ENCODE results near the gene CCDC190.

DNA sequence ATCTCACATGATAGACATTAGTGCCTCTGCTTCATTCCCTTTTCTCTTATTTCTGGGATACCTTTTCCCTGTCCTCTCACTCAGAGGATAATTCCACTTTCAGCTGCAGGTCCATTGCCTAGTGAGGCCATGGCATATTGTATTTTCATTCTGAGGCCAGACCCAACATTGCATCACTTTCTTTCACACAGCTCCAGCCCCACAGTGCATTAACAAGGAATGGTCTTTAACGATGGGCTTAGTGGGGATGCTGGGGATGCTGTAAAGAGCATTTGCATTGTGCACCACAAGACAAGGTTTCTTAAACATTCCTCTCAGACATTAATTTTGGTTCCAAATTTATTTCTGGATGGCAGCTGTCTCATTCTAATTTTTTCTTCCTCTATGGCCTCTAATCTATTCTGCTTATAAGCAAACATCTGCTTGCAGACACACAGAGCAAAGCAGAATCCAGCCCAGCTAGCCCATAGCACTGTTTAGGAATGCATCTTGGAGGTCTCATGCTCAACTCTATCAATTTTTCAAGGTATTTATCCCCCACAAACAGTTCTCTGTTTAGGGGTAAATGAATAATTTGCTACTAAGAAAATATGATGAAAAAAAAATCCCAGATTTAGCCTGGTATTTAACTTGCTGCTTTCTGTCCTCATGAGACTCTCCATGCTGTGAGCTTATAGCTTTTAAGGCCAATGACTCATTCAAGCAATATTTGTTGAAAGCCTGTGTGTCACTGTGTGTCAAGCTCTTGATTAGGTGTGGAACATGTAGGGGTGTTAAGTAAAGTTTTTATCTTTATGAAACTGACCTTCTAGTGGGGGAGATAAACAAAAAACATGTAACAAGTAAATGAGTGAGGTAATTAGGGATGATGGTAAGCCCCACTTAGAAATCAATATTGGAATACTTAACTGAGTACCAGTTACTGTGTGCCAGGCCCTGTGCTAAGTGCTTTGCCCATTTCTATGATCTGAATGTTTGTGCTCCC is 44.5 kb upstream of the CCDC190 start:
- TF ChIP-seq, protein P1, sequence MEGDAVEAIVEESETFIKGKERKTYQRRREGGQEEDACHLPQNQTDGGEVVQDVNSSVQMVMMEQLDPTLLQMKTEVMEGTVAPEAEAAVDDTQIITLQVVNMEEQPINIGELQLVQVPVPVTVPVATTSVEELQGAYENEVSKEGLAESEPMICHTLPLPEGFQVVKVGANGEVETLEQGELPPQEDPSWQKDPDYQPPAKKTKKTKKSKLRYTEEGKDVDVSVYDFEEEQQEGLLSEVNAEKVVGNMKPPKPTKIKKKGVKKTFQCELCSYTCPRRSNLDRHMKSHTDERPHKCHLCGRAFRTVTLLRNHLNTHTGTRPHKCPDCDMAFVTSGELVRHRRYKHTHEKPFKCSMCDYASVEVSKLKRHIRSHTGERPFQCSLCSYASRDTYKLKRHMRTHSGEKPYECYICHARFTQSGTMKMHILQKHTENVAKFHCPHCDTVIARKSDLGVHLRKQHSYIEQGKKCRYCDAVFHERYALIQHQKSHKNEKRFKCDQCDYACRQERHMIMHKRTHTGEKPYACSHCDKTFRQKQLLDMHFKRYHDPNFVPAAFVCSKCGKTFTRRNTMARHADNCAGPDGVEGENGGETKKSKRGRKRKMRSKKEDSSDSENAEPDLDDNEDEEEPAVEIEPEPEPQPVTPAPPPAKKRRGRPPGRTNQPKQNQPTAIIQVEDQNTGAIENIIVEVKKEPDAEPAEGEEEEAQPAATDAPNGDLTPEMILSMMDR (IDR thresholded peaks at IDR 0.05 in 2 of 3, conservative IDR thresholded peaks at IDR 0.05 in 1 of 3; ENCODE audit: insufficient read depth in 2 of 3, low read depth in 1 of 3, low read length in 3 of 3), result no peak
- TF ChIP-seq BCL6 (CRISPR knock-in tag; IDR thresholded peaks at IDR 0.05) (no peak), POLR2A (conservative IDR thresholded peaks at IDR 0.05) (no peak), TGIF2 (CRISPR knock-in tag; IDR thresholded peaks at IDR 0.05) (no peak), HCFC1 (IDR thresholded peaks at IDR 0.05; ENCODE audit: low read depth, low read length) (no peak), HMGN3 (IDR thresholded peaks at IDR 0.05; ENCODE audit: borderline replicate concordance, extremely low read depth, insufficient read length, low read depth, low read length) (no peak), EZH2 (IDR thresholded peaks at IDR 0.05; ENCODE audit: borderline replicate concordance, low read depth, low read length) (no peak), MYC (IDR thresholded peaks at IDR 0.05; ENCODE audit: low read depth, low read length) (no peak), MYC (CRISPR knock-in tag; IDR thresholded peaks at IDR 0.05; ENCODE audit: borderline replicate concordance, low read depth) (no peak), CHD4 (IDR thresholded peaks at IDR 0.05; ENCODE audit: insufficient read depth, insufficient replicate concordance, low read depth, low read length, poor library complexity, severe bottlenecking) (no peak)
- TF ChIP-seq, protein P2, sequence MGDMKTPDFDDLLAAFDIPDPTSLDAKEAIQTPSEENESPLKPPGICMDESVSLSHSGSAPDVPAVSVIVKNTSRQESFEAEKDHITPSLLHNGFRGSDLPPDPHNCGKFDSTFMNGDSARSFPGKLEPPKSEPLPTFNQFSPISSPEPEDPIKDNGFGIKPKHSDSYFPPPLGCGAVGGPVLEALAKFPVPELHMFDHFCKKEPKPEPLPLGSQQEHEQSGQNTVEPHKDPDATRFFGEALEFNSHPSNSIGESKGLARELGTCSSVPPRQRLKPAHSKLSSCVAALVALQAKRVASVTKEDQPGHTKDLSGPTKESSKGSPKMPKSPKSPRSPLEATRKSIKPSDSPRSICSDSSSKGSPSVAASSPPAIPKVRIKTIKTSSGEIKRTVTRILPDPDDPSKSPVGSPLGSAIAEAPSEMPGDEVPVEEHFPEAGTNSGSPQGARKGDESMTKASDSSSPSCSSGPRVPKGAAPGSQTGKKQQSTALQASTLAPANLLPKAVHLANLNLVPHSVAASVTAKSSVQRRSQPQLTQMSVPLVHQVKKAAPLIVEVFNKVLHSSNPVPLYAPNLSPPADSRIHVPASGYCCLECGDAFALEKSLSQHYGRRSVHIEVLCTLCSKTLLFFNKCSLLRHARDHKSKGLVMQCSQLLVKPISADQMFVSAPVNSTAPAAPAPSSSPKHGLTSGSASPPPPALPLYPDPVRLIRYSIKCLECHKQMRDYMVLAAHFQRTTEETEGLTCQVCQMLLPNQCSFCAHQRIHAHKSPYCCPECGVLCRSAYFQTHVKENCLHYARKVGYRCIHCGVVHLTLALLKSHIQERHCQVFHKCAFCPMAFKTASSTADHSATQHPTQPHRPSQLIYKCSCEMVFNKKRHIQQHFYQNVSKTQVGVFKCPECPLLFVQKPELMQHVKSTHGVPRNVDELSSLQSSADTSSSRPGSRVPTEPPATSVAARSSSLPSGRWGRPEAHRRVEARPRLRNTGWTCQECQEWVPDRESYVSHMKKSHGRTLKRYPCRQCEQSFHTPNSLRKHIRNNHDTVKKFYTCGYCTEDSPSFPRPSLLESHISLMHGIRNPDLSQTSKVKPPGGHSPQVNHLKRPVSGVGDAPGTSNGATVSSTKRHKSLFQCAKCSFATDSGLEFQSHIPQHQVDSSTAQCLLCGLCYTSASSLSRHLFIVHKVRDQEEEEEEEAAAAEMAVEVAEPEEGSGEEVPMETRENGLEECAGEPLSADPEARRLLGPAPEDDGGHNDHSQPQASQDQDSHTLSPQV (IDR thresholded peaks at IDR 0.05), result no peak
- TF ChIP-seq, protein P3, sequence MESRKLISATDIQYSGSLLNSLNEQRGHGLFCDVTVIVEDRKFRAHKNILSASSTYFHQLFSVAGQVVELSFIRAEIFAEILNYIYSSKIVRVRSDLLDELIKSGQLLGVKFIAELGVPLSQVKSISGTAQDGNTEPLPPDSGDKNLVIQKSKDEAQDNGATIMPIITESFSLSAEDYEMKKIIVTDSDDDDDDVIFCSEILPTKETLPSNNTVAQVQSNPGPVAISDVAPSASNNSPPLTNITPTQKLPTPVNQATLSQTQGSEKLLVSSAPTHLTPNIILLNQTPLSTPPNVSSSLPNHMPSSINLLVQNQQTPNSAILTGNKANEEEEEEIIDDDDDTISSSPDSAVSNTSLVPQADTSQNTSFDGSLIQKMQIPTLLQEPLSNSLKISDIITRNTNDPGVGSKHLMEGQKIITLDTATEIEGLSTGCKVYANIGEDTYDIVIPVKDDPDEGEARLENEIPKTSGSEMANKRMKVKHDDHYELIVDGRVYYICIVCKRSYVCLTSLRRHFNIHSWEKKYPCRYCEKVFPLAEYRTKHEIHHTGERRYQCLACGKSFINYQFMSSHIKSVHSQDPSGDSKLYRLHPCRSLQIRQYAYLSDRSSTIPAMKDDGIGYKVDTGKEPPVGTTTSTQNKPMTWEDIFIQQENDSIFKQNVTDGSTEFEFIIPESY (CRISPR knock-in tag; IDR thresholded peaks at IDR 0.05), result no peak

All from K562 (cell line).